GM06990 (cell line): ENCODE results near the gene GET3.
A peak's percentile ranks its signal among the peaks of the same experiment; 100 is the strongest.

Source experiments
- DNase-seq: peaks from one replicate; pipeline ENCODE4 v3.0.0-alpha.2; 2011; ENCODE audit not compliant: insufficient read length; ENCODE audit errors: extremely low read depth
- H3K27me3 ChIP-seq: replicated peaks from 2 replicates; pipeline ENCODE4 v1.6.0; 2011; ENCODE audit warnings: low read length; ENCODE audit not compliant: control insufficient read depth, insufficient read depth
- H3K36me3 ChIP-seq: 2 replicates; pipeline ENCODE4 v1.5.1; 2011; ENCODE audit warnings: low read length; ENCODE audit not compliant: control insufficient read depth, insufficient read depth
- H3K4me3 ChIP-seq: replicated peaks from 2 replicates; pipeline ENCODE4 v1.5.1; 2011; ENCODE audit warnings: low read depth, mild to moderate bottlenecking, control low read depth, low read length
- CTCF ChIP-seq: IDR thresholded peaks from 2 replicates; pipeline ENCODE4 v1.5.1; 2011; ENCODE audit warnings: low read length, control low read depth, mild to moderate bottlenecking, inconsistent platforms; ENCODE audit not compliant: insufficient read depth, poor library complexity, severe bottlenecking

GET3 gene

GRCh38 chr19:12759686-12760085, 22.4 kb downstream of the GET3 start:
- Histone ChIP-seq H3K27me3 (no peaks in the 10 kb centered on the region), H3K4me3 (no peak overlapping the region), H3K36me3 (no peaks in the 10 kb centered on the region; the same call in 1 of the 2 replicates)
- no peak for DNase-seq
- no peak for TF ChIP-seq CTCF

GRCh38 chr19:12763100-12763499, 25.8 kb downstream of the GET3 start:
- Histone ChIP-seq H3K4me3 (no peak overlapping the region), H3K27me3 (no peaks in the 10 kb centered on the region), H3K36me3 (no peaks in the 10 kb centered on the region; the same call in 1 of the 2 replicates)
- TF ChIP-seq CTCF = no peak
- no peak for DNase-seq

- no peaks in the 10 kb centered on the region; the same call in 1 of the 2 replicates for H3K36me3 ChIP-seq
- DNase-seq = no peak
- no peaks in the 10 kb centered on the region for H3K27me3 ChIP-seq
- H3K4me3 ChIP-seq = no peak overlapping the region
- no peak for TF ChIP-seq CTCF
These were observed 27.4 kb downstream of the GET3 start for GRCh38 chr19:12764698-12765097.

GRCh38 chr19:12766051-12766521, 28.8 kb downstream of the GET3 start:
- peak; percentile 80 for DNase-seq
- Histone ChIP-seq H3K4me3 (peak overlapping the region; percentile 43), H3K36me3 (no peaks in the 10 kb centered on the region; the same call in 1 of the 2 replicates), H3K27me3 (no peaks in the 10 kb centered on the region)
- TF ChIP-seq CTCF = peak; percentile 89

GRCh38 chr19:12767150-12767549, 29.9 kb downstream of the GET3 start:
- Histone ChIP-seq H3K27me3 (no peaks in the 10 kb centered on the region), H3K36me3 (no peaks in the 10 kb centered on the region; the same call in 1 of the 2 replicates), H3K4me3 (no peak overlapping the region)
- no peak for DNase-seq
- TF ChIP-seq CTCF = no peak

DNA sequence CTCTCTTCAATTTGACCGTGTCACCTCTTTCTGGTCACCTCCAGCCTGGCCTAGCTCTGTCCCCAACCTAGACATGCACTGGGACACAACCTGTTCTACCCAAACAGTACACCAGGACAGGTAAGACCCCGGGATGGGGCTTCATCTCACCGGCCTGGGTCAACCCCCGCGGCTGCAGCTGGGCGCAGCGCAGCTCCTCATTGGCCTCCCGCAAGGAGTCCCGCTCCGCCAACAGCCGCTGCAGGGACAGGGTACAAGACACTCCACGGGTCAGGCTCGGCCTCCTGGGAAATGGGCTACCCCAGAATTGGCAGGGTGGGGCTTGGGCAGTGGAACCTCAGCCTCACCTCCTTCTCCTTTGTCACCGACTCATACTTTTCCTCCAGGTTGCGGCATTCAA, 30.4 kb downstream of the GET3 start:
- DNase-seq = no peak
- TF ChIP-seq CTCF = no peak
- Histone ChIP-seq H3K4me3 (no peak overlapping the region), H3K27me3 (no peaks in the 10 kb centered on the region), H3K36me3 (no peaks in the 10 kb centered on the region; the same call in 1 of the 2 replicates)
